KG1 (cell line): ENCODE results near the gene RNFT2.
A peak's percentile ranks its signal among the peaks of the same experiment; 100 is the strongest.
"Not testable (repeated sequence)": the region's sequence is repeated elsewhere in the genome, so short reads cannot be mapped to it uniquely, and the experiment has no call there.

Experiments used
- DNase-seq: peaks from one replicate; lab custom pipeline; 2025; lab: John Stamatoyannopoulos, UW

RNFT2 gene

DNA sequence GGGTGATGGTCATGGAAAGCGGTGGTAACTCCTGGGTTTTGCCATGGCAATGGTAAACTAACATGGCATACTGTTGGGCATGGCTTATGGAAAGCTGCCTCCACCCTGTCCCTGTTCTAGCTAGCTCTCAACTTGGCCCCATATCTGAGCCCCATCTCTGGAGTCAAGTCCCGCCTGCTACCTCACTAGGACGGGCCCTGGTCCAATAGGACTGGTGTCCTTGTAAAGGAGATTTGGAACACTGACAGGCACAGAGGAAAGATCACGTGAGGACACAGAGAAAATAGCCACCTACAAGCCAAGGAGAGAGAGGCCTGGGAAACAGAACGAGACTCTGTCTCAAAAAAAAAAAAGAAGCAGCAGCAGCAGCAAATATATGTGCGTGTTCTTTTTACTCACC is 59.8 kb downstream of the RNFT2 start:
- no peak for DNase-seq

DNA sequence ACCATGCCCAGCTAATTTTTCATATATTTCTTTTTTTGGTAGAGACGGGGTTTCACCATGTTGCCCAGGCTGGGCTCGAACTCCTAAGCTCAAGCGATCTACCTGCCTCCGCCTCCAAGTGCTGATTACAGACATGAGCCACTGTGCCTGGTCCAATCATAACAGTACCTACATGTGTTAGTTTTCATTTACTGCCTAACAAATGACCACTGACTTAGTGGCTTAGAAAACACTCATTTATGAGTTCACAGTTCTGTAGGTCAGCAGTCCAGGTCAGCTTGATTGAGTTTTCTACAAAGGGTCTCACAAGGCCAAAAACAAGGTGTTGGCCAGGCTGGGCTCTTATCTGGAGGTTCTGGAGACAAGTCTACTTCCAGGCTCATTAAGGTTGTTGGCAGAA is 60.6 kb downstream of the RNFT2 start:
- DNase-seq: no peak

DNA sequence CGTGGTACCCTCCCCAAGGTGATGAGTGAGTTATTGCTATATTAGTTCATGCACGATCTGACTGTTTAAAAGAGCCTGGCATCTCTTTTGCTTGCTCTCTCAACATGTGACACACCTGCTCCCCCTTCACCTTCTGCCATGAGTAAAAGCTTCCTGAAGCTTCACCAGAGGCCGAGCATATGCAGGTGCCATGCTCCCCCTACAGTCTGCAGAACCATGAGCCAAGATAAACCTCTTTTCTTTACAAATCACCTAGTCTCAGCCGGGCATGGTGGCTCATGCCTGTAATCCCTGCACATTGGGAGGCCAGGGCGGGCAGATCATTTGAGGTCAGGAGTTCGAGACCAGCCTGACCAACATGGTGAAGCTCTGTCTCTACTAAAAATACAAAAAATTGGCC is 61.8 kb downstream of the RNFT2 start:
- no peak for DNase-seq

DNA sequence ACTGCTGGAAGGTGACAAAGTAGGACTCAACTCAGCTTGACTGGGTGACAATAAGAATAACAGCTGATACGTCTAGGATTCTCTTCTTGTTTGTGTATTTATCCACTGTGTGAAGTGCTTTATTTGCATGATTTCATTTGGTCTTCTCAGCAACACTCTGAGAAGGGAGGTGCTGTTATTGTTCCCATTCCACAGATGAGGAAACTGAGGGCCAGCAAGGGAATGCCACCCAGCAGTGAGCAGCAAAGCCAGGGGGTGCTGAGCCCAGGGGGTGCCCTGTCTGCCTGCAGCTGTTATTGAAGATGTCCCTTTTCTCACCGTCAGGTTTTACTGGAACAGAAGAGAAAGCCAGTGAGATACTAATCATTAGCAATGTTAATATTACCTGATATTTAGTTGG is 62.8 kb downstream of the RNFT2 start:
- no peak for DNase-seq

DNA sequence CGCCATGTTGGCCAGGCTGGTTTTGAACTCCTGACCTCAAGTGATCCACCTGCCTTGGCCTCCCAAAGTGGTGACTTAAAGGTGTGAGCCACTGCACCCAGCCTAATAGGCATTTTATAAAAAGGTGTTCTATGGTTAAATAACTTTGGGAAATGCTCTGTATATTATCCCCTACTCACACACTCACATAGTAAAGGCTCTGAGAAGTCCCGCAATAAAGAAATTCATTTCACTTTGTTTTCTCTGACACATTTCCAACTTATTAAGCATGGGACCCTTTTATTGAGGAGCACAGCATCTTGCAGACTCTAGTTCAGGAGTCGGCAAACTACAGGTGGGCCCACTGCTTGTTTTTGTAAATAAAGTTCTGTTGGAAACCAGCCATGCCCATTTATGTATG is 63.9 kb downstream of the RNFT2 start:
- DNase-seq: no peak

DNA sequence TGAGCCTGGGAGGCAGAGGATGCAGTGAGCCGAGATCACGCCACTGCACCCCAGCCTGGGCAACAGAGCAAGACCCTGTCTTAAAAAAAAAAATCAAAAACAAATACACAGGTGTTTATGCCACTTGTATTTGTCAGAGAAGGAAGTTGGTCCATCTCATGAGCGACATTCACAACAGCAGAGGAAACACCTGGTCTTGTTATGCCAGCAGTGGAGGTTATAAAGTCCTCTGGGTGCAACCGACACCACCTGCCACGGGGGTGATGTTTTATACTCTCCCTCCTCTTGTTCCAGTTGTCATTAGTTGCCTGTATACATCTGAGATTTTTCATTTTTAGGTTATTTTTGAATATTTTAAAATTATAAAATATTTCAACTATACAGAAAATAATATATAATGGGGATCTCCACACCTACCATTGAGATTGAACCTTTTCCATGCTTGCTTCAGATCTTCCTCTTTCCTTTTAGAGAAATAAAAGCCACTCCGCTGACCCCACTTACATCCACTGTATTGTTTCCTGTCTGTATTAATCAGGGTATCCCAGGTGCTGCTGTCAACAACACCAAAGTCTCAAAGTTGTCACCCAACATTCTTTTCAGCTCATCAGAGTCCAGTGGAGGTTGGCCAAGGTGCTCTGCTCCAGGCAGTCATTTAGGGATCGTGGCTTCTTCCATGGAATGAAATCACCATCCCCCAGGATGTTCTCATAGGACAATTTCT is 65.1 kb downstream of the RNFT2 start:
- no peak for DNase-seq

DNA sequence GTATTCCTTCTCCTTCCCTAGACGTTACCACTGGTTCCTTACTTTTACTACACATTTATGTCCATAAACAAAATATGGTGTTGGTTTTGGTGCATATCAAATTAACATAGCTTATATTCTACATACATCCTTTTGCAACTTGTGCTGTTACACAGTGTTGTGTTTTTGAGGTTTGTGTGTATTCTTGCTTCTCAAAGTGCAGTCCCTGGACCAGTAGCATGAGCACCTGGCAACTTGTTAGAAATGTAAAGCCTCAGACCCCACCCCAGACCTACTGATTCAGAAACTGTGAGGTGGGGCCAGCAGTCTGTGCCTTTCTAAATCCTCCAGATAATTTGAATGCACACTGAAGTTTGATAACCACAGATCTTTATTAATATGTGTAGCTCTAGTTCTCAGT is 65.9 kb downstream of the RNFT2 start:
- DNase-seq: no peak

DNA sequence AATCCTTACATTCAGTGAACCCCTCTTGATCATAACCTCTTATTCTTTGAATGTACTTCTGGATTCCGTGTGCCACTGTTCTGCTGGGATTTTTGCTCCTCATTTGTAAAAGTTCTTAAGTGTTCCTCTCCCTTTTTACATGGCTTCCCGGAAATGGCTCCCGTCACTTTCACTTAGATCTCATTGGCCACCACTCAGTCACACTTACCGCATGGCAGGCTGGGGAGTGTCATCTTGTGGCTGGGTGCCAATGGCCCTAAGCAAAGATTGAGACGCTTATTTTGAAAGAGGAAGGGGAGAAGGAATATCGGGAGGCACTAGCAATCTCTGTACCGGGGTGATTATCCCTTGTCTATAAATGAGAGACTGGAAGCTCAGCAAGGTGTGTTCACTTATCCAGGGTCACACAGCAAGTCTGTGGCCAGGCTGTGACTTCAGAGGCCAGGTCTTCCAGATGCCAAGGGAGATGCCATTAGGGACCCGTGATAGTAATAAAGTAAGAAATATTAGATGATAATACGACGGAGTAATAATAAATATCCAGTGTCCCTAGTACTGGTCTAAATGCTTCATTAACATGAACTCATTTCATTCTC is 68.8 kb downstream of the RNFT2 start:
- DNase-seq: no peak

DNA sequence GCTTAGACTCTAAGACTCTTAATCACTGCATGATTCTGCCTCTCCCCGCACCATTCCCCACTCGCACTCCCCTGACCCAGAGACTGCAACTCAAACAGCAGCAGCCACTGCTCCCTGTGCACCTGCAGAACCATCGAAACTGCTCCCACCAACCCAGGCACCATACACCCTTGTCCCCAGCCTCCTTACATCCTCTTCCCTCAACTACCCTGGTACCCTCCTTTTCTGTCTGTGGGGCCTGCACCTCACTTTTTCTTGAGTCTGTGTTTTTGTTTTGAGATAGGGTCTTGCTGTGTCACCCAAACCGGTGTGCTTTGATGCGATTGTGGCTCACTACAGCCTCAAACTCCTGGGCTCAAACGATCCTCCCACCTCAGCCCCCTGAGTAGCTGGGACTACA is 69.4 kb downstream of the RNFT2 start:
- DNase-seq: no peak

DNA sequence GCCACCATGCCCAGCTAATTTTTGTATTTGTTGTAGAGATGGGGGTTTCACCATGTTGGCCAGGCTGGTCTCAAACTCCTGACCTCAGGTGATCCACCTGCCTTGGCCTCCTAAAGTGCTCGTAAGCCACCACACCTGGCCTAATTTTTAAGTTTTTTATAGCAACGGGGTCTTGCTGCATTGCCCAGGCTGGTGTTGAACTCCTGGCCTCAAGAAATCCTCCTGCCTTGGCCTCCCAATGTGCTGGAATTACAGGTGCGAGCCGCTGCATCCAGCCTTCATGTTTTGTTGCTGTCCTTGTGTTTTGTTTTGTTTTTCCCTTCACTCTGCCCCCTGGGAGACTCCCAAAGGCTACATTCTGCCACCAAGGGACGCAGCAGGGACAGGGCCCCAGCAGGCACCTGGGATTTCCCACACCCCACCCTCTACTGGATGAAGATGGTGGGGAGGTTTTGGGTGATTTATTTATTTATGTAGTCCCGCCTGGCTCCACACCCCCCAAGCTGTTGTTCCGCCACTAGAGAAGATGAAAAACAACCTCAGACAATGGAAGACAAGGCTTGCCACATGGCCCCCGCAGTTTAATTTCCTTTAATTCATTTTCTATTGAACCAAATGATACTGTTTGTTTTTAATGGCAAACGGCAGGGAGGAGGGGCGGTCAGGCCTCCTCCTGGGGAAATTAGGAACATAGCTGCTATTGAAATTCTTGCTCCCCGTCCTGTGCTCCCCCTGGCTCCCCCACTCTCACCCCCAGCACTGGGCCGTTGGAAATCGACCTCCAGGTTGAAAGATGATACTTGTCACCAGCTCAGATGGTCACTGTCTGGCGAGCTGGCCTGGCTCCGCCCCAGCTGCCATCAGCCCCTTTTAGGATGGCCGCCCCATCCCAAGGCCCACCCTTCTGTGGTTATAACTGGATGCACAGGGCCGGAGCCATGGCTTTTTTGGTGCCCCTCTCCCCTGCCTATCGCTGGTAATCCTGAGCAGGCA is 70.3 kb downstream of the RNFT2 start:
- no peak for DNase-seq

DNA sequence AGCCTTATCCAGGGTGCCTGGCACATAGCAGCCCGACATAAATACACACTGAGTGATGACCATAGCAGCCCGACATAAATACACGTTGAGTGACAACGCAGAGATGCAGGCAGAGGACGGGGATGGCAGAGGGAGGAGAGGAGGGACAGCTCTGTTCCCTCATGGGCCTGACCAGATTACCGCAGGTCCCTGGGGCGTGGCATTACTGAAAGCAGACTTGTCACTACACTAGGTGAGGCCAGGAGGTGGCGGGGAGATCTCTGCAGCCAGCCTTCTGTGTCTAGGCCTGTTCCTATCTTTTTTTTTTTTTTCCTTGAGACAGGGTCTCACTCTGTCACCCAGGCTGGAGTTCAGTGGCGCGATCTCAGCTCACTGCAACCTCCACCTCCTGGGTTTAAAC is 74.1 kb downstream of the RNFT2 start:
- DNase-seq: no peak

DNA sequence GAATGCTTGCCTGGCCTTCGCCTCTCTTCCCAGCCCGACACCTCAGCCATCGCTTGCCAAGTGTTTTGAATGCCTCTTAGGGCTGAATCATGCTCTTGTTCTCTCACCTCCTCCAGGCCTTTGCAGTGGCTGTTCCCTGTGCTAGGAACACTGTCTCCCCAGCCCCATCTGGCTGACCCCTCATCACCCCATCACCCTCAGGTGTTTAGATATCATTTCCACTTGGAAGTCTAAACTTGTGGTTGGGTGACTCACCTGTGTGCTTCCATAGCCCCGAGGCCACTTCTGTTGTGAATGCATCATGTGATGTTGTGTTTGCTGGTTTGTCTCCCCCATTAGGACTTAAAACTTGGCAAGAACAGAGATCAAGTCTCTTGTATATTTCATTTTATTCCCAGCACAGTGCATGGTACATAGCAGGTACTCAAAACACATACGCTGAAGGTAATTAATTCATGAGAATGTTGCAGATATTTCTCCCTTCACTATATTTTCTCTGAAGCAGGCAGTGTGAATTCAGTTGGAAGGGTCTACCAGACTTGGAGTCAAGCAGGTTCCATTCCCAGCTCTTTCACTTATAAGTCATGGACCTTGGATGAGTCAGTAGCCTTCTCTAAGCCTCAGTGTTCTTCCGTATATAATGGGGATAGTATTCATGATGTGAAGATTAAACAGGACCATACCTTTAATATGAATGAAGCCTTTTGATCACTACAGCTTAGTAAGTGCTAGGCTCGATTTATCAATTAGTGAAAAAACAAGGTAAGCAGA is 75.3 kb downstream of the RNFT2 start:
- DNase-seq: no peak

DNA sequence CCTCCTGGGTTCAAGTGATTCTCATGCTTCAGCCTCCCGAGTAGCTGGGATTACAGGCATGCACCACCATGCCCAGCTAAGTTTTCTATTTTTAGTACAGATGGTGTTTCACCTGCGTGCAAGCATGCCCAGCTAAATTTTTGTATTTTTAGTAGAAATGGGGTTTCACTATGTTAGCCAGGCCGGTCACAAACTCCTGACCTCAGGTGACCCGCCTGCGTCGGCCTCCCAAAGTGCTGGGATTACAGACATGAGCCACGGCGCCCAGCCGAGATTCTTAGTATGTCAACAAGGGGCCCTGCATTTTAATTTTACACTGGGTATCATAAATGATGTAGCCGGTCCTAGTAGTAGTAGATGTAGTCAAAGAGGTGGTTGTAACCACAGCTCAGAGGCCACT is 76.7 kb downstream of the RNFT2 start:
- DNase-seq: not testable (repeated sequence)

DNA sequence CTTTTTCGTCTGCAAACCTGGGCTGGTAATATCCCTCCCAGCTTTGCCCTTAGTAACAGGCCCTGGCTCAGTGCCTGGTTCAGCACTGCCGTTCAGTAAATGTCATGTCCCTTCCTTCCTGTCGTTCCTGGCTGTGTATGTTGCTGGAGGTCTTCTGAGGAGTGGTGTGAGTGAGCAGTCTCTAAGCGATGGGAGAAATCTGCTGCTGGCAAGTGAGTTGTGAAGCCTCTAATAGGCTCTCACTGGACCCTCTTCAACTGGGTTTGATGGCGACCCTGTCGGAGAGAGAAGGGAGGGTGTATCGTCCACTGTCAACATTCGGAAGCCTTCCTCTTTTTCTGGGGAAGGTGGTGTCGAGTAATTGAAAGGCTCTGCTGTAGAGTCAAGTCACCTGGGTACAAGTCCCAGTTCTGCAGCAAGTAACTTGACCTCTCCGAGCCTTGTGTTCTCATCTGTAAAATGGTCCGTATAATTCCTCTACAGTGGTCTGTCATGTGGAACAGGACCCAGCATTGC is 80.3 kb downstream of the RNFT2 start:
- no peak for DNase-seq

DNA sequence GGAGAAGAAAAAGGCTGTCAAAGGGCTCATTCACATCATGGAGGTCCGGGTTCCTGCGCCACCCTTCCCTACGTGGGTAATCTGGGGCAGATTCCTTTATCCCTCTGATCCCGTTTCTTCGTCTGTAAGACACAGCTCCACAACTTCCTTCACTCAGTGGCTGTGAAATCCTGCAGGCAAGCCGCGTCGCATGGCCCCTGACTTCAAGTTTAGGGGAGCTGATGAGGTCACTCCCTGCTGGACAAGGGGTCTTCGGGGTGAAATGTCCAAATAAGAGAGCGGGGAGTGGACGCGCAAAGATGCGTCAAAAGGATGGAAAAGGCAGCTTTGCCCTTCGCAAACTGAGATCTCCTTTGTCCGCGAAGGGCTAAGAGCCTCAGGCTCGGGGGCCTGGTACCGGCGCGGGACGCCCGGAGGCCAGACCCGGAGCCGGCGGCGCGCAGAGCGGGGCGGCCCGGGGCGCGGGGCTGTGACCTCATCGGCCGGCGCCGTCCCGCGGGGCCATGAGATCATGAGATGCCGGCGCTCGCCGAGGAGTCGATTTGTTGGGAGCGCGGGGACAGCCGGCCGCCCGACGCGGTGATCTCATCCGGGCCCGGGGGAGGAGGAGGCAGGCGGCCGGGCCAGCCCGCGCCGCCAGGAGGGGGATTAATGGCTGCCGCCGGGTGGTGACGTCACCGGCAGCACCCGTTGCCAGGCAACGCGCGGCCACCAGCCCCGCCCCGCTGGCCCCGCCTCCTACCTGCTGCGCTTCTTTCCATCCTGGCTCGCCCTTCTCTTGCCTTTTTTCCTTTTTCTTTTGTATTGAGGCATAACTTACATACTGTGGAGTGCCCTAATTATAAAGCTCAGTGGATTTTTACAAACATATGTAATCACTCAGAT is 81.1 kb downstream of the RNFT2 start:
- peak; percentile 63 for DNase-seq

DNA sequence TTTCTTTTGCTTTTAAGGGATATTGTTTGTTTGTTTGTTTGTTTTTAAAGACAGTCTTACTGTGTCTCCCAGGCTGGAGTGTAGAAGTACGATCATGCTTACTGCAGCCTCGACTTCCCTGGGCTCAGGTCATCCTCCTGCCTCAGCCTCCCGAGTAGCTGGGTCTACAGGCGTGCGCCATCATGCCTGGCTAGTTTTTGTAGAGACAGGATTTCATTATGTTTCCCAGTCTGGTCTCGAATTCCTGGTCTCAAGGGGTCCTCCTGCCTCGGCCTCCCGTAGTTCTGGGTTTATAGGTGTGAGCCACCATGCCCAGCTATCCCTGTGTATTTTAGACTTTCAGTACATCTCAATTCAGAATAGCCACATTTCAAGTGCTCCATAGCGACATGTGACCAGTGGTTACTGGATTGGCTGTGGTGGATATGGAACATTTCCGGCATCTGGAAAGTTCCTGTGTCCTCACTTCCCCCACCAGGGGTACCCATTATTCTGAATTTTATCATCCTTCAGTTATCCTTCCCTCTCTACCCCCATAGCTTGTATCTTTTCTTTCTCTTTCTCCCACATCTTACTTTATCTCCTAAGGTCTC is 82.0 kb downstream of the RNFT2 start:
- DNase-seq: no peak

DNA sequence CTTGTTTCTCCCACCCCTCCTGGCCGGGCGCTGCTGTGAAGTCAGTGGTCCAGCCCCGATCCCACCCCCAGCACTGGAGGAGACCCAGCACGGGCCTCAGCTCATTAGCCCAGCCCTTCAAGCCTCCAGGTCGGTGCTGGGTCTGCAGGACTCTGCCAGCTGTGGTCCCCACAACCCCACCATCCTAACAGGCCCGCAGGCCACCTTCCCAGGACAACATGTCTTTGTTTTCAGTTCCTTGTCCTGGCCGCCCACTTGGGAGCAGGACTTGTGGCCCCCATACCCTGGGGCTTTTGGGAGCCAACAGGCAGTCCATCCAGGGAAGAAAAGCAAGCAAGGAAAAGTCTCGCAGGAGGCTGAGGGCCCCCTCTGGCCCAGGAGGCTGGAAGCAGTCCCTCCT is 83.2 kb downstream of the RNFT2 start:
- DNase-seq: no peak

DNA sequence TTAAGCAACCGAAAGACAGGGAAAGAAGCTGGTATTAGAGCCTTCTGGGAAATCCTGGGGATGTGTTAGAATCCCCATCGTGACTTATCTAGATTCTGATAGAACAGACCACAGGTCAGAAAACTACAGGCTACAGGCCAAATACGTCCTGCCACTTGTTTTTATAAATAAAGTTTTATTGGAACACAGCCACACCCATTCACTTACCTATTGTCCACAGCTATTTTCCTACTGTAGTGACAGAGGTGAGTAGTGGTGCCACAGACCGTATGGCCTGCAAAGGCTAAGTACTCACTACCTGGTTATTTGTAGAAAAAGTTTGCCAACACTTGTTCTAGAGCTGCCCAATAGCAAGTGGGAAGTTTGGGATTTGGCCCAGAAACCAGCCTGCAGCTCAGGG is 89.3 kb downstream of the RNFT2 start:
- DNase-seq: no peak

DNA sequence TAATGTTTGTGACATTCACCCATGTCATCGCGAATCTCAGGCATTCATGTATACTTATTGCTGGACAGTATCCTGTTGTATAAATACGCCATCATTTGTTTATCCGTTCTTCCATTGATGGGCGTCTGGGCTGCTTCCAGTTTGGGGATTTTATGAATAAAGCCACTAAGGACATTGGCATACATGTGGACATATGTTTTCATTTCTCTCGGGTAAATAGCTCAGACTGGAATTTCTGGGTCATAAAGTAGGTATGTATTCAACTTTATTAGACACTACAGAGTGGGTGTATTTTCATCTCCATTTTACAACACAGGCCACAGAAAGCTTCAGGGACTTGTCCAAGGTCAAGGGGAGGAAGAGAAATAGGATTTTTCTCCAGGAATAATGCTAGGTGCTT is 94.2 kb downstream of the RNFT2 start:
- DNase-seq: no peak

DNA sequence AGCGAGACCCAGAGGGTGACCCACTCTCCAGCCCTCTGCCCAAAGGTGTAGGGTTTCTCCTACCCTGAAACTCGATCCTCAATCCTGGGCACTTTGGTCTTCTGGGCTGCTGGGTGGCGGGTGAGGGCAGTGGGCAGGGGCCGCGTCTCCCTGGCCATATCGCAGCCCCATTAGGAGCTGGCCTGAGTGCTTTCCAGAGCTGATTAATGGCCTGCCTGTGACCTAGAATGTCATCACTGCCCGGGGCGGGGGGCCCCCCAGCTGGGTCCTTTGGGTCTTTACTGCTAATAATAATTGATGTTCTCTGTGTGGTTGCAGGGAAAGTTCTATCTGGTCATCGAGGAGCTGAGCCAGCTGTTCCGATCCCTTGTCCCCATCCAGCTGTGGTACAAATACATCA is 95.4 kb downstream of the RNFT2 start:
- DNase-seq: no peak

DNA sequence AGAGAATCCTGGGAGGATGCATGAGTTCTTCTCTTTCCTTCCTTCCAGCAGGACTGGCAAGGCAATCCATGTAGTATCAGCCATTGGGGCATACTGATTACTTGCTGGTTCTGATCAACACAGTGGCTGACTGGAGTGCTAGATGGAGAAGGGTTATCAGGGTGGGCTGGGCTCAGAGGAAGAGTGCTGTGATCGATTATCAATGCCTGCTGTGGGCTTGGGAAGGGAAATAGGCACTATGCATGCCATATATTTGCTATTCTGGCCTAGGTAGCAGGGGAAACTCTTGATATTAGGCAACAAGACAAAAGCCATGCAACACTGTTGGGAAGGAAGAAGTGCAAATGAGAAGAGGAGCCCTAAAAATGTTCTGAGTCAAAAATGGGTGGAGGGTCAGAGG is 97.4 kb downstream of the RNFT2 start:
- no peak for DNase-seq
